Endothelial cell of umbilical vein (primary cell): ENCODE measurements around the gene CDC25C. TPM values are rescaled to one million over a fixed set of nuclear protein-coding genes. Genes with fewer than 3 reads are reported as not detected.

Experiments
- BruUV-seq: library from RNA; stranded (reverse); fragments of 400-500 nt; replicated peaks from 2 replicates; lab custom pipeline; 2021; lab: Mats Ljungman, UMichigan
- CTCF ChIA-PET: fragments of 300-600, 350-600 bp; sonication (Branson Sonifier 250); formaldehyde crosslinking; loops from one replicate; lab custom pipeline; 2021; ENCODE audit warnings: antibody characterized with exemption, inconsistent platforms; lab: Charles Lee
- POLR2A ChIA-PET: fragments of 300-600, 350-600 bp; sonication (Branson Sonifier 250); formaldehyde crosslinking; loops from one replicate; lab custom pipeline; 2021; ENCODE audit warnings: antibody characterized with exemption, inconsistent platforms; lab: Charles Lee
- DNase-seq: peaks from one replicate; pipeline ENCODE4 v3.0.0-alpha.2; 2011; ENCODE audit warnings: low read depth, low spot score
- FAIRE-seq: peaks from 2 replicates; lab custom pipeline; 2011; peaks lifted over from hg19 to GRCh38; lab: Jason Lieb, UNC
- H2AFZ ChIP-seq: 2 replicates; pipeline ENCODE4 v1.6.0; 2012; ENCODE audit warnings: low read depth, low read length, control low read depth, inconsistent platforms
- H3K27ac ChIP-seq: 2 replicates; pipeline ENCODE4 v1.5.1; 2011; ENCODE audit warnings: low read depth, mild to moderate bottlenecking, control low read depth, low read length, moderate library complexity; ENCODE audit not compliant: insufficient read depth
- H3K27me3 ChIP-seq, 2 experiments: 2 replicates each; pipeline versions ENCODE4 v1.6.0 to v1.6.1; 2011; ENCODE audit warnings: low read length in 2 of 2, mixed read lengths in 1 of 2; ENCODE audit not compliant: control insufficient read depth in 2 of 2, insufficient read depth in 2 of 2
- H3K36me3 ChIP-seq, 2 experiments: 2 replicates in 1 of 2; 3 replicates in 1 of 2; pipeline ENCODE4 v1.5.1; 2011; ENCODE audit warnings: low read length in 2 of 2, mild to moderate bottlenecking in 1 of 2, moderate library complexity in 1 of 2; ENCODE audit not compliant: control insufficient read depth in 2 of 2, insufficient read depth in 2 of 2; ENCODE audit errors: extremely low read depth in 1 of 2
- H3K4me1 ChIP-seq: 3 replicates; pipeline ENCODE4 v1.5.1; 2011; ENCODE audit warnings: mild to moderate bottlenecking, low read length; ENCODE audit not compliant: control insufficient read depth, insufficient read depth; ENCODE audit errors: extremely low read depth
- H3K4me2 ChIP-seq: 2 replicates; pipeline ENCODE4 v1.6.1; 2011; ENCODE audit warnings: low read length, control low read depth, mixed read lengths; ENCODE audit not compliant: insufficient read depth
- H3K4me3 ChIP-seq, 3 experiments: fragments of 200-600 bp in 1 of 3; sonication (generic), shearing (Covaris generic) in 1 of 3; replicated peaks in 1 of 3; 2 replicates each; pipeline ENCODE4 v1.5.1; 2011 to 2016; ENCODE audit warnings: control low read depth in 3 of 3, low read length in 3 of 3, mild to moderate bottlenecking in 2 of 3, inconsistent platforms in 1 of 3, low read depth in 1 of 3, moderate library complexity in 1 of 3; ENCODE audit not compliant: insufficient read depth in 1 of 3
- H3K79me2 ChIP-seq: 2 replicates; pipeline ENCODE4 v1.6.0; 2012; ENCODE audit warnings: low read length, inconsistent platforms; ENCODE audit not compliant: control insufficient read depth, insufficient read depth
- H3K9ac ChIP-seq: replicated peaks from 2 replicates; pipeline ENCODE3; 2011; ENCODE audit warnings: low read length, control low read depth; ENCODE audit not compliant: insufficient read depth; ENCODE audit errors: extremely low read depth
- H3K9me1 ChIP-seq: replicated peaks from 3 replicates; pipeline ENCODE4 v1.6.0; 2011; ENCODE audit warnings: mild to moderate bottlenecking, low read length; ENCODE audit not compliant: control insufficient read depth, insufficient read depth; ENCODE audit errors: extremely low read depth
- H3K9me3 ChIP-seq: replicated peaks from 2 replicates; pipeline ENCODE4 v1.5.1; 2012; ENCODE audit warnings: low read length, inconsistent platforms; ENCODE audit not compliant: control insufficient read depth, insufficient read depth
- H4K20me1 ChIP-seq: replicated peaks from 2 replicates; pipeline ENCODE3; 2011; ENCODE audit warnings: mild to moderate bottlenecking, low read length; ENCODE audit not compliant: control insufficient read depth, insufficient read depth; ENCODE audit errors: extremely low read depth
- EZH2 ChIP-seq: IDR thresholded peaks from 2 replicates; pipeline ENCODE4 v1.6.1; 2012; ENCODE audit warnings: borderline replicate concordance, low read depth, mild to moderate bottlenecking, moderate library complexity, low read length, inconsistent platforms; ENCODE audit not compliant: severe bottlenecking
- FOS ChIP-seq: IDR thresholded peaks from 2 replicates; pipeline ENCODE4 v1.6.1; 2011; ENCODE audit warnings: mild to moderate bottlenecking, low read length, moderate library complexity, borderline replicate concordance; ENCODE audit not compliant: insufficient read depth
- GATA2 ChIP-seq: IDR thresholded peaks from 2 replicates; pipeline ENCODE4 v1.7.0; 2011; ENCODE audit warnings: low read depth, mild to moderate bottlenecking, moderate library complexity, mixed read lengths, low read length; ENCODE audit not compliant: insufficient read length, insufficient read depth
- JUN ChIP-seq: IDR thresholded peaks from 2 replicates; pipeline ENCODE4 v1.6.1; 2011; ENCODE audit warnings: borderline replicate concordance, low read depth; ENCODE audit not compliant: insufficient read length, insufficient read depth
- MYC ChIP-seq: IDR thresholded peaks from one replicate; pipeline ENCODE4 v1.6.1; 2011; ENCODE audit warnings: mild to moderate bottlenecking, low read depth, low read length
- POLR2A ChIP-seq: IDR thresholded peaks from 2 replicates; pipeline ENCODE4 v1.6.1; 2012; ENCODE audit warnings: low read depth, mild to moderate bottlenecking, control low read depth, low read length
- POLR2AphosphoS5 ChIP-seq: IDR thresholded peaks from 2 replicates; pipeline ENCODE4 v1.6.1; 2012; ENCODE audit warnings: low read depth, mild to moderate bottlenecking, control low read depth, low read length, moderate library complexity; ENCODE audit not compliant: insufficient read depth
- dilution Hi-C: fragments of 300-500 bp; cut with MboI; formaldehyde crosslinking; loops from one replicate; pipeline ENCODE4 v1.15.0; 2019; ENCODE audit warnings: low sequenced_read_pairs; ENCODE audit not compliant: extremely low pct_ligation_motif_present
- intact Hi-C: fragments of 100-400 bp; cut with micrococcal nuclease; formaldehyde crosslinking; loops from one replicate; pipeline ENCODE4 v1.10.0; 2022
- polyA plus RNA-seq, 4 experiments: library from polyadenylated mRNA; depleted of rRNA in 3 of 4; stranded (reverse) in 3 of 4; unstranded in 1 of 4; fragments of >200 nt; gene quantifications; 2 replicates each; pipeline versions ENCODE4 v1.2.1 to v1.2.3, GENCODE V29; 2011 to 2012; ENCODE audit warnings: missing spikeins in 1 of 4
- total RNA-seq: library from RNA; stranded (reverse); gene quantifications from 2 replicates; pipeline ENCODE4 v1.2.3, GENCODE V29; 2021
- TF ChIP-seq, protein P1 (sequence below), 2 donors: IDR thresholded peaks; 1 replicate in 1 of 2; 2 replicates in 1 of 2; pipeline ENCODE4 v1.5.1; 2011; ENCODE audit warnings: low read length in 2 of 2, mild to moderate bottlenecking in 2 of 2, moderate library complexity in 2 of 2, control low read depth in 1 of 2, inconsistent platforms in 1 of 2, low read depth in 1 of 2; ENCODE audit not compliant: insufficient read depth in 1 of 2; ENCODE audit errors: extremely low read depth in 1 of 2
- TF ChIP-seq, protein P2 (sequence below): IDR thresholded peaks from 2 replicates; pipeline ENCODE4 v1.6.1; 2011; ENCODE audit not compliant: insufficient read depth, insufficient read length

CDC25C gene
- total and polyA plus RNA-seq, 2 donors (not counting 3 experiments of a cell fraction or from before 2014, with no cell fraction given): 8.1 to 13.6 TPM

DNA sequence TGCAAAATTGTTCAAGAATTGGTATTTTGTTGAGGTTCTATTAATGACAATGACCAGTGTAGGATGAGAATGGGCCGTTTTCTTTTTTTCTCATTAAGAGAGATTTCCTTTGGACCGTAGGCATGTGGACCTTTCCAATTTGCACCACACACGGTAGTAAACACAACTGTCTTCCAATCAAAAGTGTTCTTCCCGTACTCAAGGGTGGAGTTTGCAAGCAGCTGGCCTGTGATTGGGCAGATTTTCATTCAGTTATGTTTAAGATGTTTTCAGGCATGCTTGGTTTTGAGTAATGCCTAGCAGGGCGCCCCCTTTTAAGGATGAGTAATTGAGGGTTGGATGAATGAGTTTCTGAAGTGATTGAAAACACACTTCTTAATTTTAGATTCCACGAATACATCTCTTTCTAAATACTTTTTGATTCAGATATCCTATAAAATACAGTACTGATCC, 23.3 kb upstream of the CDC25C start:
- Histone ChIP-seq H3K4me1 (peaks cover 14% of the 10 kb centered on the region), H3K9ac (no peak overlapping the region), H3K4me3 (peak overlapping the region in 1 of 3 experiments; percentile 3), H3K9me3 (no peaks in the 10 kb centered on the region), H3K27ac (no peak overlapping the region), H3K36me3 (no peaks in the 10 kb centered on the region), H3K27me3 (no peaks in the 10 kb centered on the region), H2AFZ (no peak overlapping the region), H3K79me2 (peaks cover 62% of the 10 kb centered on the region), H3K9me1 (no peaks in the 10 kb centered on the region), H4K20me1 (no peaks in the 10 kb centered on the region), H3K4me2 (peak overlapping the region; percentile 93)
- FAIRE-seq (peak; percentile 91), DNase-seq (peak; percentile 79)
- TF ChIP-seq POLR2AphosphoS5: no peak
- TF ChIP-seq, protein P1, sequence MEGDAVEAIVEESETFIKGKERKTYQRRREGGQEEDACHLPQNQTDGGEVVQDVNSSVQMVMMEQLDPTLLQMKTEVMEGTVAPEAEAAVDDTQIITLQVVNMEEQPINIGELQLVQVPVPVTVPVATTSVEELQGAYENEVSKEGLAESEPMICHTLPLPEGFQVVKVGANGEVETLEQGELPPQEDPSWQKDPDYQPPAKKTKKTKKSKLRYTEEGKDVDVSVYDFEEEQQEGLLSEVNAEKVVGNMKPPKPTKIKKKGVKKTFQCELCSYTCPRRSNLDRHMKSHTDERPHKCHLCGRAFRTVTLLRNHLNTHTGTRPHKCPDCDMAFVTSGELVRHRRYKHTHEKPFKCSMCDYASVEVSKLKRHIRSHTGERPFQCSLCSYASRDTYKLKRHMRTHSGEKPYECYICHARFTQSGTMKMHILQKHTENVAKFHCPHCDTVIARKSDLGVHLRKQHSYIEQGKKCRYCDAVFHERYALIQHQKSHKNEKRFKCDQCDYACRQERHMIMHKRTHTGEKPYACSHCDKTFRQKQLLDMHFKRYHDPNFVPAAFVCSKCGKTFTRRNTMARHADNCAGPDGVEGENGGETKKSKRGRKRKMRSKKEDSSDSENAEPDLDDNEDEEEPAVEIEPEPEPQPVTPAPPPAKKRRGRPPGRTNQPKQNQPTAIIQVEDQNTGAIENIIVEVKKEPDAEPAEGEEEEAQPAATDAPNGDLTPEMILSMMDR (IDR thresholded peaks at IDR 0.05; ENCODE audit: extremely low read depth in 1 of 2, insufficient read depth in 1 of 2, low read depth in 1 of 2, low read length in 2 of 2): no peak
- TF ChIP-seq GATA2: no peak
- TF ChIP-seq, protein P2, sequence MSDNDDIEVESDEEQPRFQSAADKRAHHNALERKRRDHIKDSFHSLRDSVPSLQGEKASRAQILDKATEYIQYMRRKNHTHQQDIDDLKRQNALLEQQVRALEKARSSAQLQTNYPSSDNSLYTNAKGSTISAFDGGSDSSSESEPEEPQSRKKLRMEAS: no peak
- no peak for TF ChIP-seq FOS
- TF ChIP-seq MYC: no peak
- TF ChIP-seq EZH2: no peak
- no peak for TF ChIP-seq POLR2A
- TF ChIP-seq JUN: no peak
- CTCF ChIA-PET: interaction anchor here (1.5 to 5.7 kb wide), 3 partner anchors 15 to 94 kb away, joined by 3 to 71 read pairs (median 64); partner anchors contain the start of gene FAM53C
- intact Hi-C loops (loop anchor here (5.0 kb wide), 3 partner anchors 133 to 677 kb away; no protein-coding TSS in a partner anchor), dilution Hi-C loops (no loop called here)
- POLR2A ChIA-PET: interaction anchor here (4.4 kb wide), 1 partner anchor 16 kb away, joined by 58 read pairs; the partner anchor contains the start of gene FAM53C
- BruUV-seq: no TSS peak
